HEK293 (cell line): ENCODE measurements around the gene MYL9.

Experiments
- CTCF ChIA-PET: fragments of 350-600 bp; formaldehyde crosslinking; extraction: SDS; loops from one replicate; lab custom pipeline; 2021; ENCODE audit warnings: antibody characterized with exemption; lab: Yijun Ruan, JAX
- POLR2A ChIA-PET: fragments of 300-600 bp; formaldehyde crosslinking; extraction: SDS; loops from one replicate; lab custom pipeline; 2020; ENCODE audit warnings: antibody characterized with exemption, inconsistent platforms; lab: Yijun Ruan, JAX
- H3K27ac ChIP-seq: fragments of 200-500 bp; sonication (Bioruptor generic); 2 replicates; pipeline ENCODE4 v1.5.1; 2014; ENCODE audit warnings: low read depth, low read length, control low read depth, inconsistent platforms; ENCODE audit errors: extremely low read depth
- H3K36me3 ChIP-seq, 2 experiments: fragments of 200-500 bp in 1 of 2; sonication (Bioruptor generic) in 1 of 2; 1 replicate in 1 of 2; 2 replicates in 1 of 2; pipeline ENCODE4 v1.5.1; 2014 to 2017; ENCODE audit warnings: inconsistent platforms in 2 of 2, low read length in 2 of 2; ENCODE audit not compliant: control insufficient read depth in 2 of 2, insufficient read depth in 1 of 2
- H3K4me1 ChIP-seq: fragments of 200-500 bp; sonication (Bioruptor generic); 2 replicates; pipeline ENCODE4 v1.5.1; 2014; ENCODE audit warnings: mild to moderate bottlenecking, low read length, inconsistent platforms; ENCODE audit not compliant: control insufficient read depth, insufficient read depth
- H3K4me3 ChIP-seq: 2 replicates; pipeline ENCODE4 v1.5.1; 2011; ENCODE audit warnings: low read depth, mild to moderate bottlenecking, control low read depth, low read length, moderate library complexity
- H3K9me3 ChIP-seq: fragments of 200-500 bp; sonication (Bioruptor generic); 2 replicates; pipeline ENCODE4 v1.5.1; 2014; ENCODE audit warnings: low read depth, low read length, inconsistent platforms; ENCODE audit not compliant: control insufficient read depth, insufficient read depth
- EGR2 ChIP-seq: fragments of 450-650 bp; formaldehyde crosslinking; IDR thresholded peaks from 2 replicates; pipeline ENCODE4 v1.5.1; 2016; ENCODE audit warnings: low read depth, missing biosample characterization, missing genetic modification characterization
- GLI2 ChIP-seq: fragments of 450-650 bp; formaldehyde crosslinking; IDR thresholded peaks from 2 replicates; pipeline ENCODE4; 2017; ENCODE audit warnings: missing biosample characterization, missing genetic modification characterization, low read depth, borderline replicate concordance
- HOXA7 ChIP-seq: sonication (generic); formaldehyde crosslinking; IDR thresholded peaks from 2 replicates; pipeline ENCODE4 v1.8.1; 2022; ENCODE audit warnings: missing genetic modification reagents, borderline replicate concordance
- IKZF3 ChIP-seq: fragments of 450-650 bp; IDR thresholded peaks from 2 replicates; pipeline ENCODE4 v1.5.0; 2018; ENCODE audit warnings: missing biosample characterization, mild to moderate bottlenecking, missing genetic modification characterization, moderate library complexity
- SALL2 ChIP-seq: fragments of 450-650 bp; formaldehyde crosslinking; IDR thresholded peaks from 2 replicates; pipeline ENCODE4 v1.5.0; 2017; ENCODE audit warnings: missing biosample characterization, mild to moderate bottlenecking, missing genetic modification characterization, borderline replicate concordance
- WT1 ChIP-seq: fragments of 450-650 bp; formaldehyde crosslinking; IDR thresholded peaks from 2 replicates; pipeline ENCODE4 v1.5.1; 2016; ENCODE audit warnings: missing biosample characterization, missing genetic modification characterization
- ZFP3 ChIP-seq: fragments of 450-650 bp; formaldehyde crosslinking; IDR thresholded peaks from 2 replicates; pipeline ENCODE4 v1.5.1; 2016; ENCODE audit warnings: low read depth, missing biosample characterization, missing genetic modification characterization
- ZNF138 ChIP-seq: fragments of 450-650 bp; formaldehyde crosslinking; IDR thresholded peaks from 2 replicates; pipeline ENCODE4 v1.5.1; 2016; ENCODE audit warnings: missing biosample characterization, missing genetic modification characterization, borderline replicate concordance
- ZNF19 ChIP-seq: fragments of 450-650 bp; formaldehyde crosslinking; IDR thresholded peaks from 2 replicates; pipeline ENCODE4; 2016; ENCODE audit warnings: missing biosample characterization, missing genetic modification characterization, low read depth
- ZNF362 ChIP-seq: fragments of 450-650 bp; formaldehyde crosslinking; IDR thresholded peaks from 2 replicates; pipeline ENCODE4 v1.5.1; 2016; ENCODE audit warnings: missing biosample characterization, missing genetic modification characterization
- ZNF366 ChIP-seq: fragments of 450-650 bp; formaldehyde crosslinking; conservative IDR thresholded peaks from 2 replicates; pipeline ENCODE4 v1.5.1; 2016; ENCODE audit warnings: missing biosample characterization, missing genetic modification characterization
- ZNF398 ChIP-seq: fragments of 450-650 bp; formaldehyde crosslinking; IDR thresholded peaks from 2 replicates; pipeline ENCODE4 v1.5.1; 2017; ENCODE audit warnings: missing biosample characterization, missing genetic modification characterization
- ZNF48 ChIP-seq: fragments of 450-650 bp; formaldehyde crosslinking; IDR thresholded peaks from 2 replicates; pipeline ENCODE4 v1.5.1; 2016; ENCODE audit warnings: missing biosample characterization, missing genetic modification characterization
- ZNF514 ChIP-seq: fragments of 450-650 bp; formaldehyde crosslinking; IDR thresholded peaks from 2 replicates; pipeline ENCODE4 v1.5.1; 2016; ENCODE audit warnings: missing biosample characterization, missing genetic modification characterization
- ZNF530 ChIP-seq: fragments of 450-650 bp; formaldehyde crosslinking; IDR thresholded peaks from 2 replicates; pipeline ENCODE4 v1.5.1; 2016; ENCODE audit warnings: low read depth, missing biosample characterization, missing genetic modification characterization
- ZNF629 ChIP-seq: fragments of 450-650 bp; formaldehyde crosslinking; IDR thresholded peaks from 2 replicates; pipeline ENCODE4 v1.5.1; 2017; ENCODE audit warnings: missing biosample characterization, missing genetic modification characterization
- ZSCAN16 ChIP-seq: fragments of 450-650 bp; formaldehyde crosslinking; IDR thresholded peaks from 2 replicates; pipeline ENCODE4 v1.5.1; 2016; ENCODE audit warnings: missing biosample characterization, missing genetic modification characterization
- TF ChIP-seq, protein P1 (sequence below): fragments of 450-650 bp; formaldehyde crosslinking; IDR thresholded peaks from 2 replicates; pipeline ENCODE4 v1.5.1; 2016; ENCODE audit warnings: missing biosample characterization, missing genetic modification characterization
- TF ChIP-seq, protein P2 (sequence below): fragments of 450-650 bp; formaldehyde crosslinking; IDR thresholded peaks from 2 replicates; pipeline ENCODE4 v1.5.1; 2017; ENCODE audit warnings: missing biosample characterization, missing genetic modification characterization
- TF ChIP-seq, protein P3 (sequence below): fragments of 450-650 bp; formaldehyde crosslinking; IDR thresholded peaks from 2 replicates; pipeline ENCODE4 v1.5.1; 2016; ENCODE audit warnings: missing biosample characterization, missing genetic modification characterization
- TF ChIP-seq, protein P4 (sequence below): fragments of 450-650 bp; formaldehyde crosslinking; IDR thresholded peaks from 2 replicates; pipeline ENCODE4 v1.5.1; 2016; ENCODE audit warnings: missing biosample characterization, missing genetic modification characterization
- TF ChIP-seq, protein P5 (sequence below): fragments of 450-650 bp; formaldehyde crosslinking; IDR thresholded peaks from 2 replicates; pipeline ENCODE4 v1.5.1; 2017; ENCODE audit warnings: missing biosample characterization, missing genetic modification characterization

MYL9 gene

DNA sequence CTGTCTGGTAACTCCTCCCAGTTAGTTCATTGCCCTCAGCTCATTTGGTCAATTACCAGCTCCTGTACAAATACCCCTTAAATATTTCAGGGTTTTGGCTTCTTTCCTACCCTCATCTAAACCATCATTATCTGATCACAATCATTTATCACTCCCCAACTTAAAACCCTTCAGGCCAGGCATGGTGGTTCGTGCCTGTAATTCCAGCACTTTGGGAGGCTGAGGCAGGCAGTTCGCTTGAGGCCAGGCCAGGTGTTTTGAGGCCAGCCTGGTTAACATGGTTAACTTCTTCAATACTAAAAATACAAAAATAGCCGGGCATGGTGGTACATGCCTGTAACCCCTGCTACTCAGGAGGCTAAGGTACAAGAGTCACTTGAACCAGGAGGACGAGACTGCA, 41.5 kb downstream of the MYL9 start (continued):
- no peak for TF ChIP-seq ZFP3 (tag by site-specific recombination)
- no peak for TF ChIP-seq ZNF138

- ChIA-PET POLR2A (interaction anchor here (1.1 kb wide), 1 partner anchor 11 kb away, joined by 6 read pairs; the partner anchor contains the start of gene TGIF2), CTCF (interaction anchor here (0.5 to 3.5 kb wide), 4 partner anchors 12 to 279 kb away, joined by 3 to 10 read pairs (median 4); partner anchors contain the start of gene RAB5IF)
- Histone ChIP-seq H3K36me3 (peaks cover 12 to 62% of the 10 kb centered on the region in 2 experiments; a peak in 2 of 3 replicates), H3K4me3 (no peak overlapping the region), H3K9me3 (no peaks in the 10 kb centered on the region), H3K27ac (no peak overlapping the region), H3K4me1 (peaks cover 4% of the 10 kb centered on the region)
- TF ChIP-seq, protein P1, sequence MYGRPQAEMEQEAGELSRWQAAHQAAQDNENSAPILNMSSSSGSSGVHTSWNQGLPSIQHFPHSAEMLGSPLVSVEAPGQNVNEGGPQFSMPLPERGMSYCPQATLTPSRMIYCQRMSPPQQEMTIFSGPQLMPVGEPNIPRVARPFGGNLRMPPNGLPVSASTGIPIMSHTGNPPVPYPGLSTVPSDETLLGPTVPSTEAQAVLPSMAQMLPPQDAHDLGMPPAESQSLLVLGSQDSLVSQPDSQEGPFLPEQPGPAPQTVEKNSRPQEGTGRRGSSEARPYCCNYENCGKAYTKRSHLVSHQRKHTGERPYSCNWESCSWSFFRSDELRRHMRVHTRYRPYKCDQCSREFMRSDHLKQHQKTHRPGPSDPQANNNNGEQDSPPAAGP (tag by site-specific recombination) = no peak
- no peak for TF ChIP-seq GLI2 (tag by site-specific recombination)
- no peak for TF ChIP-seq ZNF514 (tag by site-specific recombination)
- TF ChIP-seq ZNF629 = peak; percentile 88
- TF ChIP-seq ZSCAN16 (tag by site-specific recombination) = peak; percentile 40; the same call in 1 of the 2 replicates
- TF ChIP-seq ZNF48 = no peak
- TF ChIP-seq ZNF19 (tag by site-specific recombination) = no peak
- TF ChIP-seq, protein P2, sequence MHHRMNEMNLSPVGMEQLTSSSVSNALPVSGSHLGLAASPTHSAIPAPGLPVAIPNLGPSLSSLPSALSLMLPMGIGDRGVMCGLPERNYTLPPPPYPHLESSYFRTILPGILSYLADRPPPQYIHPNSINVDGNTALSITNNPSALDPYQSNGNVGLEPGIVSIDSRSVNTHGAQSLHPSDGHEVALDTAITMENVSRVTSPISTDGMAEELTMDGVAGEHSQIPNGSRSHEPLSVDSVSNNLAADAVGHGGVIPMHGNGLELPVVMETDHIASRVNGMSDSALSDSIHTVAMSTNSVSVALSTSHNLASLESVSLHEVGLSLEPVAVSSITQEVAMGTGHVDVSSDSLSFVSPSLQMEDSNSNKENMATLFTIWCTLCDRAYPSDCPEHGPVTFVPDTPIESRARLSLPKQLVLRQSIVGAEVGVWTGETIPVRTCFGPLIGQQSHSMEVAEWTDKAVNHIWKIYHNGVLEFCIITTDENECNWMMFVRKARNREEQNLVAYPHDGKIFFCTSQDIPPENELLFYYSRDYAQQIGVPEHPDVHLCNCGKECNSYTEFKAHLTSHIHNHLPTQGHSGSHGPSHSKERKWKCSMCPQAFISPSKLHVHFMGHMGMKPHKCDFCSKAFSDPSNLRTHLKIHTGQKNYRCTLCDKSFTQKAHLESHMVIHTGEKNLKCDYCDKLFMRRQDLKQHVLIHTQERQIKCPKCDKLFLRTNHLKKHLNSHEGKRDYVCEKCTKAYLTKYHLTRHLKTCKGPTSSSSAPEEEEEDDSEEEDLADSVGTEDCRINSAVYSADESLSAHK (tag by site-specific recombination) = no peak
- TF ChIP-seq HOXA7 (CRISPR knock-in tag) = no peak
- 0 out of 2 replicates have a peak, but pooled peaks have one; percentile 12 for TF ChIP-seq EGR2
- TF ChIP-seq ZNF398 (tag by site-specific recombination) = 0 out of 2 replicates have a peak, but pooled peaks have one; percentile 27
- TF ChIP-seq ZNF530 (tag by site-specific recombination) = no peak
- TF ChIP-seq, protein P3, sequence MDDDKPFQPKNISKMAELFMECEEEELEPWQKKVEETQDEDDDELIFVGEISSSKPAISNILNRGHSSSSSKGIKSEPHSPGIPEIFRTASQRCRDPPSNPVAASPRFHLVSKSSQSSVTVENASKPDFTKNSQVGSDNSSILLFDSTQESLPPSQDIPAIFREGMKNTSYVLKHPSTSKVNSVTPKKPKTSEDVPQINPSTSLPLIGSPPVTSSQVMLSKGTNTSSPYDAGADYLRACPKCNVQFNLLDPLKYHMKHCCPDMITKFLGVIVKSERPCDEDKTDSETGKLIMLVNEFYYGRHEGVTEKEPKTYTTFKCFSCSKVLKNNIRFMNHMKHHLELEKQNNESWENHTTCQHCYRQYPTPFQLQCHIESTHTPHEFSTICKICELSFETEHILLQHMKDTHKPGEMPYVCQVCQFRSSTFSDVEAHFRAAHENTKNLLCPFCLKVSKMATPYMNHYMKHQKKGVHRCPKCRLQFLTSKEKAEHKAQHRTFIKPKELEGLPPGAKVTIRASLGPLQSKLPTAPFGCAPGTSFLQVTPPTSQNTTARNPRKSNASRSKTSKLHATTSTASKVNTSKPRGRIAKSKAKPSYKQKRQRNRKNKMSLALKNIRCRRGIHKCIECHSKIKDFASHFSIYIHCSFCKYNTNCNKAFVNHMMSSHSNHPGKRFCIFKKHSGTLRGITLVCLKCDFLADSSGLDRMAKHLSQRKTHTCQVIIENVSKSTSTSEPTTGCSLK (tag by site-specific recombination) = no peak
- TF ChIP-seq, protein P4, sequence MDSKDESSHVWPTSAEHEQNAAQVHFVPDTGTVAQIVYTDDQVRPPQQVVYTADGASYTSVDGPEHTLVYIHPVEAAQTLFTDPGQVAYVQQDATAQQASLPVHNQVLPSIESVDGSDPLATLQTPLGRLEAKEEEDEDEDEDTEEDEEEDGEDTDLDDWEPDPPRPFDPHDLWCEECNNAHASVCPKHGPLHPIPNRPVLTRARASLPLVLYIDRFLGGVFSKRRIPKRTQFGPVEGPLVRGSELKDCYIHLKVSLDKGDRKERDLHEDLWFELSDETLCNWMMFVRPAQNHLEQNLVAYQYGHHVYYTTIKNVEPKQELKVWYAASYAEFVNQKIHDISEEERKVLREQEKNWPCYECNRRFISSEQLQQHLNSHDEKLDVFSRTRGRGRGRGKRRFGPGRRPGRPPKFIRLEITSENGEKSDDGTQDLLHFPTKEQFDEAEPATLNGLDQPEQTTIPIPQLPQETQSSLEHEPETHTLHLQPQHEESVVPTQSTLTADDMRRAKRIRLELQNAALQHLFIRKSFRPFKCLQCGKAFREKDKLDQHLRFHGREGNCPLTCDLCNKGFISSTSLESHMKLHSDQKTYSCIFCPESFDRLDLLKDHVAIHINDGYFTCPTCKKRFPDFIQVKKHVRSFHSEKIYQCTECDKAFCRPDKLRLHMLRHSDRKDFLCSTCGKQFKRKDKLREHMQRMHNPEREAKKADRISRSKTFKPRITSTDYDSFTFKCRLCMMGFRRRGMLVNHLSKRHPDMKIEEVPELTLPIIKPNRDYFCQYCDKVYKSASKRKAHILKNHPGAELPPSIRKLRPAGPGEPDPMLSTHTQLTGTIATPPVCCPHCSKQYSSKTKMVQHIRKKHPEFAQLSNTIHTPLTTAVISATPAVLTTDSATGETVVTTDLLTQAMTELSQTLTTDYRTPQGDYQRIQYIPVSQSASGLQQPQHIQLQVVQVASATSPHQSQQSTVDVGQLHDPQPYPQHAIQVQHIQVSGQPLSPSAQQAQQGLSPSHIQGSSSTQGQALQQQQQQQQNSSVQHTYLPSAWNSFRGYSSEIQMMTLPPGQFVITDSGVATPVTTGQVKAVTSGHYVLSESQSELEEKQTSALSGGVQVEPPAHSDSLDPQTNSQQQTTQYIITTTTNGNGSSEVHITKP (tag by site-specific recombination) = peak; percentile 89
- TF ChIP-seq, protein P5, sequence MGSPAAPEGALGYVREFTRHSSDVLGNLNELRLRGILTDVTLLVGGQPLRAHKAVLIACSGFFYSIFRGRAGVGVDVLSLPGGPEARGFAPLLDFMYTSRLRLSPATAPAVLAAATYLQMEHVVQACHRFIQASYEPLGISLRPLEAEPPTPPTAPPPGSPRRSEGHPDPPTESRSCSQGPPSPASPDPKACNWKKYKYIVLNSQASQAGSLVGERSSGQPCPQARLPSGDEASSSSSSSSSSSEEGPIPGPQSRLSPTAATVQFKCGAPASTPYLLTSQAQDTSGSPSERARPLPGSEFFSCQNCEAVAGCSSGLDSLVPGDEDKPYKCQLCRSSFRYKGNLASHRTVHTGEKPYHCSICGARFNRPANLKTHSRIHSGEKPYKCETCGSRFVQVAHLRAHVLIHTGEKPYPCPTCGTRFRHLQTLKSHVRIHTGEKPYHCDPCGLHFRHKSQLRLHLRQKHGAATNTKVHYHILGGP (tag by site-specific recombination) = no peak
- TF ChIP-seq ZNF362 (tag by site-specific recombination) = peak; percentile 64; the same call in 1 of the 2 replicates
- TF ChIP-seq SALL2 (tag by site-specific recombination) = no peak
- 0 out of 2 replicates have a peak, but pooled peaks have one; percentile 32 for TF ChIP-seq WT1
- peak; percentile 63 for TF ChIP-seq IKZF3 (tag by site-specific recombination)
- TF ChIP-seq ZNF366 = no peak
Measured at GRCh38 chr20:36584018-36584481, 42.7 kb downstream of the MYL9 start.
